Measurements from ENCODE around the gene PCIF1.
A peak's percentile ranks its signal among the peaks of the same experiment; 100 is the strongest.

Gene PCIF1

GRCh38 chr20:45890077-45890984 is 44.2 kb upstream of the PCIF1 start:
- Histone ChIP-seq H3K9me3 (ENCODE audit: insufficient read depth, low read length) (no peaks in the 10 kb centered on the region), H3K36me3 (replicated peaks; ENCODE audit: low read depth, low read length) (peaks cover 7% of the 10 kb centered on the region), H3K4me3 (ENCODE audit: low read length) (peak overlapping the region; percentile 84), H2AFZ (ENCODE audit: low read depth, low read length) (peak overlapping the region; percentile 86), H3K4me2 (ENCODE audit: low read length) (peak overlapping the region; percentile 89), H3K4me1 (ENCODE audit: low read length) (peaks cover 11% of the 10 kb centered on the region), H3K9ac (ENCODE audit: low read length) (peak overlapping the region; percentile 64), H3K27me3 (ENCODE audit: low read depth, low read length) (no peaks in the 10 kb centered on the region), H3K27ac (ENCODE audit: low read length) (no peak overlapping the region), H4K20me1 (ENCODE audit: insufficient read depth, low read length) (no peaks in the 10 kb centered on the region), H3K79me2 (ENCODE audit: low read length) (no peaks in the 10 kb centered on the region)
- TF ChIP-seq CTCF (IDR thresholded peaks at IDR 0.05; ENCODE audit: low read depth, low read length) (no peak), EZH2phosphoT487 (IDR thresholded peaks at IDR 0.05; ENCODE audit: low read depth) (no peak)

GRCh38 chr20:45890985-45891983 is 43.2 kb upstream of the PCIF1 start, which contains the start of the genes CTSA and NEURL2:
Gene CTSA (plus strand): TSS chr20:45891335. CDS start chr20:45891569, 234 bp downstream.
Gene NEURL2 (minus strand): TSS chr20:45891208. CDS start chr20:45890991, 217 bp downstream.
- H3K9me3 ChIP-seq (ENCODE audit: insufficient read depth, low read length) = no peaks in the 10 kb centered on the region
- no peak within 1 kb of the TSS for H3K27ac ChIP-seq (ENCODE audit: low read length)
- H2AFZ ChIP-seq (ENCODE audit: low read depth, low read length) = peak within 1 kb of the TSS; percentile 86

GRCh38 chr20:45892049-45892825 is 42.2 kb upstream of the PCIF1 start:
- Histone ChIP-seq H3K4me3 (ENCODE audit: low read length) (peak overlapping the region; percentile 84), H3K9ac (ENCODE audit: low read length) (peak overlapping the region; percentile 64; the same call in 1 of the 2 replicates), H3K36me3 (replicated peaks; ENCODE audit: low read depth, low read length) (peaks cover 6% of the 10 kb centered on the region), H2AFZ (ENCODE audit: low read depth, low read length) (no peak overlapping the region), H3K4me1 (ENCODE audit: low read length) (peaks cover 11% of the 10 kb centered on the region), H3K79me2 (ENCODE audit: low read length) (no peaks in the 10 kb centered on the region), H4K20me1 (ENCODE audit: insufficient read depth, low read length) (no peaks in the 10 kb centered on the region), H3K27me3 (ENCODE audit: low read depth, low read length) (no peaks in the 10 kb centered on the region), H3K4me2 (ENCODE audit: low read length) (peak overlapping the region; percentile 89), H3K9me3 (ENCODE audit: insufficient read depth, low read length) (no peaks in the 10 kb centered on the region), H3K27ac (ENCODE audit: low read length) (no peak overlapping the region)
- TF ChIP-seq EZH2phosphoT487 (IDR thresholded peaks at IDR 0.05; ENCODE audit: low read depth) (no peak), CTCF (IDR thresholded peaks at IDR 0.05; ENCODE audit: low read depth, low read length) (no peak)

More at GRCh38 chr20:45890985-45891983, 43.2 kb upstream of the PCIF1 start, which contains the start of the genes CTSA and NEURL2:
- Histone ChIP-seq H3K4me2 (ENCODE audit: low read length) (peak within 1 kb of the TSS; percentile 89), H3K4me3 (ENCODE audit: low read length) (peak within 1 kb of the TSS; percentile 84), H3K4me1 (ENCODE audit: low read length) (peaks cover 11% of the 10 kb centered on the region), H3K79me2 (ENCODE audit: low read length) (no peaks in the 10 kb centered on the region), H4K20me1 (ENCODE audit: insufficient read depth, low read length) (no peaks in the 10 kb centered on the region), H3K9ac (ENCODE audit: low read length) (peak within 1 kb of the TSS; percentile 64), H3K27me3 (ENCODE audit: low read depth, low read length) (no peaks in the 10 kb centered on the region), H3K36me3 (replicated peaks; ENCODE audit: low read depth, low read length) (peaks cover 6% of the 10 kb centered on the region)
- no peak for TF ChIP-seq EZH2phosphoT487 (IDR thresholded peaks at IDR 0.05; ENCODE audit: low read depth)
- no peak for TF ChIP-seq CTCF (IDR thresholded peaks at IDR 0.05; ENCODE audit: low read depth, low read length)

Measured in OCI-LY3 (cell line).